ENCODE measurements around the gene RPTOR.
"Not testable (repeated sequence)": the region's sequence is repeated elsewhere in the genome, so short reads cannot be mapped to it uniquely, and the experiment has no call there.

RPTOR gene

DNA sequence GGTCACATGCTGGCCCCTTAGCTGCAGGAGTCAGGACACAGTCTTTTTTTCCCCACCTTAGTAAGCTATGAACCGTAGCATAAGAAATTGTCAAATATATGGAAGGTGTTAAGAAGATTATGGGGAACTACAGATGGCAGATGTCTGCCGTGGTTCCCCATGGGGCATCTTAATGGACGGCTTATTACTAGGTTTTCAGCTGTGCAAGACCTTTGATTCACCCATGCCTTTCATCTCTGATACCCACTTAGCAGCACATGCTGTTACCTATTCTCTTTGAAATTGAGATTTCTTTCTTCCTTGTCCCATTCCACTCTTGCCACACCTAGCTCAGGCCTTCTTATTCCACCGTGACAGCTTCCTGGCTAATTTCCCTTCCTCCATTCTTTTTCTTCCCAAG lies 70.7 kb downstream of the RPTOR start:
- no peak for DNase-seq (ENCODE audit: low spot score)

DNA sequence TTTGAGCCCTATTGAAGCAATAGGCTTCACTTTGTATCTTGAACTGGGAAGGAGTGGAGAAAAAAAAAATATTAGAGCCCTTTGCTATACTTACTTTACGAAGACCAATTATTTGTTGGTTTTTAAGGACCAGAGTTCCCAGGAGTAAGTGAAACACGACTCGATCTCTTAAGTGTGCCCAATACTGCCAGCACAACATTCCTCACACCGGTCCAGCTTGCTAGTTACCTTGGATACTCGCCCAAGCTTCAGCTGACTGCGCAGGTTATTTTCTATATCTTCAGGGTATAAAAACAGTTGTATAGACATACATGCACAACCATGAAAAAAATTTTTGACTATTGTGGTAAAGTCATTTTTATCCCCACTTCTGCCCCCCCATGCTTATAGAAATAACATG lies 72.1 kb downstream of the RPTOR start:
- DNase-seq (ENCODE audit: low spot score) = no peak

GRCh38 chr17:80618304-80618703 lies 73.7 kb downstream of the RPTOR start:
- DNase-seq (ENCODE audit: low spot score) = no peak

GRCh38 chr17:80619535-80620235 lies 75.0 kb downstream of the RPTOR start:
- DNase-seq (ENCODE audit: low spot score) = no peak

DNA sequence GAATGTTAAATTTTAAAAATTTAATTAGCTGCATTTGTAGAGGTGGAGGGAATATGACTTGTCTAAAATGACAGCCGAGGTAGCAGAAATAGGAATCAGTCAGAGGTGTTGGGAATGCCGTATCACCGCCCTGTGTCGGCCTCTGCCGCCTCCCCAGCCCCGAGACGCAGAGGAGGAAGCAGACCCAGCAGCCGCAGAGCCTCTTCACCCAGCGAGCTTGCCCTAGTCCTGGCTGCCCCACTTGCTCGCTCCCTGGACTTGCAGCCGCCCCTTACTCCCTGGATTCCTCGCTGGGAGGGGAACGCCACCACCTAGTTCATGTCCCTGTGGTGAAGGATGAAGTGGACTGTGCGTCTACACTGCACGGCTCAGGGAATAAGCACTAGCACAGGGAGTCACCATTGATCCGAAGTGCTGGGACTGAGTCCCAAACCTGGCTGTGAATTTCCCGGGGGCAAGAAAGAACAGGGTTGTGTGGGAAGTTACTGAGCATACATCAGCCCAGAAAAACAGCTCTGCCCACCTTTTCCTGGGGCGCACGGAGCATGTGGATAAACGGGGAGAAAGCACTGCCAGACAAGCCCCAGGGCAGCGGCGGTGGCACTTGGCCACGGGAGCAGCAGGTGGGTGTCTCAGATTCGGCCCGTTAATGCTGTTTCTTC lies 76.8 kb downstream of the RPTOR start:
- DNase-seq (ENCODE audit: low spot score) = no peak

DNA sequence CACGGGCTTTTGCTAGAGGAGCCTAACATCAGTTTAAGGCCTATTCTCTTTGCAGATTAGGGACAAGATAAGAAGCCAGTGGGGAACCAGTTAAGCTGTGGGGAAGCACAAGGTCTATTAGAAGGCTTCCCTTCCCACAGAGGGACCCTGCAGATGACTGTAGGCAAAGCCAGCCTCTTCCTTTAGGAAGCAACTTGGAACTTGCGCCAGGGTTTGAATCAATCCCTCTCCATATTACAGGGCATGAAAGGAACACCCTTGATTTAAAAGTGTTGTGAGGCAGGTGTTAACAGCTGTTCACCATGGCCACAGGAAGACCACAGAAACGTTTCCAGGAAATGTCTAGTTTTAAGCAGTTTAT lies 77.3 kb downstream of the RPTOR start:
- no peak for DNase-seq (ENCODE audit: low spot score)

- DNase-seq (ENCODE audit: low spot score) = no peak
Observed at GRCh38 chr17:80624864-80625263, 80.2 kb downstream of the RPTOR start.

GRCh38 chr17:80625627-80626026 lies 81.0 kb downstream of the RPTOR start:
- DNase-seq (ENCODE audit: low spot score) = no peak

DNA sequence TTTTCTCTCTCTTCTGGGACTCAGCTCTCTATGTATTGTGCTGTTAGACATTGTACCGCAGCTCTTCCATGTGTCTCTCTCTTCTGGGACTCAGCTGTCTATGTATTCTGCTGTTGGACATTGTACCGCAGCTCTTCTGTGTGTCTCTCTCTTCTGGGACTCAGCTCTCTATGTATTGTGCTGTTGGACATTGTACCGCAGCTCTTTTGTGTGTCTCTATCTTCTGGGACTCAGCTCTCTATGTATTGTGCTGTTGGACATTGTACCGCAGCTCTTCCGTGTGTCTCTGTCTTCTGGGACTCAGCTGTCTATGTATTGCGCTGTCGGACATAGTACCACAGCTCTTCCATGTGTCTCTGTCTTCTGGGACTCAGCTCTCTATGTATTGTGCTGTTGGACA lies 84.2 kb downstream of the RPTOR start:
- not testable (repeated sequence) for DNase-seq (ENCODE audit: low spot score)

GRCh38 chr17:80629298-80630028 lies 84.8 kb downstream of the RPTOR start:
- no peak for DNase-seq (ENCODE audit: low spot score)

DNA sequence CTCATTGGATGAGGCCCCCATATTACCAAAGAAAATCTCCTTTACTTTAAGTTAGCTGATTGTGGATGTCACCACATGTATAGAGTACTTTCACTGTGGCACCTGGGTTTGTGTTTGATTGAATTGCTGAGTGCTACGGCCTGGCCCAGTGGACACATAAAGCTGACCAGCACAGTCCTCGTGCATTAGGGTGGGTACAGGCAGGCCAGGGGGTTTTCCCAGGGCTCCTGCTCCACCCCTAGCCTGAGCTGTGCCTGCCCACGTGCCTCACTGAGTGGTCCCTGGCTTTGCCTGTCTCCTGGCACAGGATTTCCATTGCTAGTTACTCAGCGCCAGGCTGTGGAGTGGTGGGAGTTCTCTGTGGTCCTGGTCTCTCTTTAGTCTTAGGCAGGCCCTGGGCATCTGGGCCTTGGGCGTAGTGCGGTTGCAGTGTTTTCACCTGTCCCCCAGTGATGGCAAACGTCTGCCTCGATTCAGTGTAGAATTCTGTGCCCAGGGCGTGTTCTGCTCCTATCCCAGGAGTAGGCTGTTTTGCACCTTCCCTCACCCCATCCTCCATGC lies 86.0 kb downstream of the RPTOR start:
- DNase-seq (ENCODE audit: low spot score) = no peak

DNA sequence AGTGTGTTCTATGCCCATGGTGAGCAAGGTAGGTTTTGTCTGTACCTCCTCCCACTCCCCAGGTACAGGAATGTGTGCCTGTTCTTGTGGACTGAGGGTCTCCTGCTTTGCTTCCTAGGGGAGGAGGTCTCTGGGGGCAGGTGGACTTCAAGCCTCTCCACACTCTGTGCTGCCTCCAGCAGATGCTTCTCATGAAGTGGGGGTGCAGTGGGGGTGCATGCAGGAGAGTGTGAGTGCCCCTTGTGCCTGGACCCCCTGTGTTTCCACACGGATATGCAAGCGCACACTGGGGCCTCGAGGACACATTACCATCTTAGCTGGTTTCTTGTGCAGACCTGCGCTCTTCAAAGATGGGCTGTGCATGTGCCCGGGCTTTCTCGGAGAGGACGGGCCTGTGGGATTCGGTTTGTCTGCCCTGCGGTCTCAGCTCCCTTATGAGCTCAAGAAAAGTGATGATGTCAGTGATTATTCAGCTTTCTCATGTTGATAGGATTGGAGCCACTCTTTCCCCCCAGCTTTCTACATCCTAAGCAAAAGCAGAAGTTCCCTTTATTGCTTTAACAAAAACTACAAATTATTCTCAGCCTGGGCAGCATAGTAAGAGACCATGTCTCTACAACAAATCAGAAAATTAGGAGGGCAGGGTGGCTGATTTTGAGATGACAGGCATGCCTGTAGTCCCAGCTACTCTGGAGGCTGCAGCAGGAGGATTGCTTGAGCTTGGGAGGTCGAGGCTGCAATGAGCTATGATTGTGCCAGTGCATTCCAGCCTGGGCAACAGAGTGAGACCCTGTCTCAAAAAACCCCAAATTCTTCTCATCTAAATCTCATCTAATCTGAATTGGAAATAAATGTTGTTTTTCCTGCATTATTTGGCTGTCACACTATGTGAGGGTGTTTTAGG lies 86.8 kb downstream of the RPTOR start:
- DNase-seq (ENCODE audit: low spot score) = no peak

GRCh38 chr17:80632046-80632581 lies 87.5 kb downstream of the RPTOR start:
- DNase-seq (ENCODE audit: low spot score) = no peak

- DNase-seq (ENCODE audit: low spot score) = no peak
Observed at GRCh38 chr17:80633207-80633606, 88.6 kb downstream of the RPTOR start.

GRCh38 chr17:80633994-80634566 lies 89.4 kb downstream of the RPTOR start:
- DNase-seq (ENCODE audit: low spot score) = no peak

GRCh38 chr17:80636361-80637018 lies 91.9 kb downstream of the RPTOR start:
- no peak for DNase-seq (ENCODE audit: low spot score)

DNA sequence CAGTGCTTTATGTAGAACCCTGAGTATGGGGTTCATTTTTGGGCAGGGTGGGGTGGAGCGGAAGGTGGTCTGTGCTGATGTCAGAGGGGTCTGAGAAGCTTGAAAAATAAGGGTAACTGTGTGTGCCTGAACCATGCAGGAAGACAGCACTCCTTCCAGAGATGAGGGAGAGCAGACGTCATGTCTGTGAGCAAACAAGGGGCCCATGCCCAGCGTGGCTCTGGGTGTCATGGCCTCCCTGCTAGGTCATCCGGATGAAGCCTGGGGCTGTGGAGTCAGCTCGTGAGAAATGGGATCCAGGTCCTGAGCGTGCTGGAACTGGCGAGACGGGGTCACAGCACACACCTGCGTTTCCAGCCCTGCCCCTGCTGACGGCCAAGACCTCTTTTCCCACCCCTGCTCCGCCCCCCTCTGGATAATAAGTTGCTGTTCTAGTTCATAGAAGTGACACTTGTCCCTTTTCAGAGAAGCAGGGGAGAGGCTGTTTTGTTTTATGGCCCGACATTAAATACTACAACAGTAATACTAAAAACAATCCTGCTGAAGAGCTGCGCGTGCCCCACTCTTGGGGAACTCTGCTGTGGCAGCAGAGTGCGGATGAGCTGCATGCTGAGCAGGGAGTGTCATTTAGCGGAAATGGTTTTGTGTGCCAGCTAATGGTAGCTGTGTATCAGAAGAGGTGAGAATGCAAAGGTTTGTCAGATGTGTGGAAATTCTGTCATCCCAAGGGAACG lies 92.6 kb downstream of the RPTOR start:
- no peak for DNase-seq (ENCODE audit: low spot score)

- DNase-seq (ENCODE audit: low spot score) = no peak
Observed at GRCh38 chr17:80639658-80640057, 95.0 kb downstream of the RPTOR start.

DNA sequence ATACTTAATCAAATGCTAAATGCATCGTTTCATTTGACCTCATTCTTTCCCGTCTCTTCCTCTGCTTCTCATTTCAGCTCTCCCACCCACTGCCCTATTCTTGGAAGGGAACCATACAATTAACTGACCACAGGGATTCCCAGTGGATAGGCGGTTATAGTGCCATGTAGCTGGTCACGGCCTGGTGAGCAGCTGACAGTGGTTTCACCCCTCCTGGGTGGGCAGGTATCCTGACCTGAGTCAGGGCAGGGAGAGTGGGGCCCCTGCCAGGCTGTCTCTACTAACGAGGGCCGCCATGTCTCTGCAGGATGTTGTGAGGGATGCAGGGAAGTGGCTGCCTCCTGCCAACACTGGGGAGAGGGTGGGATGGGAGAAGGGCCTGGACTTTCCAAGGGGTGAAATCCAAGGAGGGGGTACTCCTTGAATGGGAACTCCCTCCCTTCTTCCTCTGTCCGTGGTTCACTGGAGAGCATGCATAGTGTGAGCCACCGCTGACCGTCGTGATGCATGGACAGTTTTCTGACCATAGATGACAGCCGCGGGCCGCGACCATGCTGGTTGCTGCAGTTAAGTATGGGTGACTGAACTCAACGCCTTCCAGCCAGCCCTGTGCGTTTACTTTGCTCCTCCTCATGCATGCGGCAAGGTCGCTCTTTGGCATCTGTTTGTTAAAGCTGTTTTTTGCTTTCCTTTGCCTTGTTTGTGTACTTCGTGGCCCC lies 95.9 kb downstream of the RPTOR start:
- no peak for DNase-seq (ENCODE audit: low spot score)

Measured in hematopoietic multipotent progenitor cell treated with erythropoietin and hydrocortisone succinate and interleukin-3 and kit ligand, for 15 days (in vitro differentiated cells).